Measurements from ENCODE around the gene DHX30. TPM values are rescaled to one million over a fixed set of nuclear protein-coding genes. Genes with fewer than 3 reads are reported as not detected.

The DHX30 gene
- total and polyA plus RNA-seq, 2 of the 4 experiments (the other 2 are of a cell fraction): 55.6 to 57.2 TPM

- Histone ChIP-seq H2AK9ac (replicated peaks; ENCODE audit: low read depth, low read length, poor library complexity) (no peak overlapping the region), H2BK20ac (ENCODE audit: low read depth, low read length) (no peak overlapping the region), H3K18ac (ENCODE audit: low read depth, low read length) (no peak overlapping the region), H3K4me1 (ENCODE audit: control insufficient read depth, insufficient read depth, low read length) (no peaks in the 10 kb centered on the region), H3K9me3 (ENCODE audit: control insufficient read depth, insufficient read depth, low read length) (no peaks in the 10 kb centered on the region), H3K4ac (ENCODE audit: low read depth, low read length) (no peak overlapping the region), H2BK120ac (ENCODE audit: low read depth, low read length) (no peak overlapping the region), H4K20me1 (ENCODE audit: insufficient read depth, low read length) (peaks cover 23% of the 10 kb centered on the region), H3K56ac (ENCODE audit: extremely low read depth, insufficient read depth, low read length) (no peak overlapping the region), H4K91ac (ENCODE audit: insufficient read depth, low read depth, low read length) (no peak overlapping the region), H2AK5ac (ENCODE audit: low read depth, low read length) (no peak overlapping the region), H4K5ac (ENCODE audit: low read depth, low read length) (no peak overlapping the region), H2AFZ (replicated peaks; ENCODE audit: low read length, poor library complexity) (no peak overlapping the region), H3K14ac (replicated peaks; ENCODE audit: low read depth, low read length) (no peak overlapping the region), H3K9ac (ENCODE audit: low read depth, low read length) (no peak overlapping the region), H3K79me1 (ENCODE audit: low read depth in 1 of 2, low read length in 2 of 2) (peaks cover 10 to 31% of the 10 kb centered on the region in 2 experiments), H3K4me2 (ENCODE audit: low read depth, low read length) (no peak overlapping the region), H3K27ac (ENCODE audit: insufficient read depth, low read length) (no peak overlapping the region), H3K4me3 (ENCODE audit: insufficient read depth, low read depth, low read length) (no peak overlapping the region), H2BK5ac (ENCODE audit: low read depth, low read length, poor library complexity, severe bottlenecking) (no peak overlapping the region), H3K27me3 (ENCODE audit: control insufficient read depth, insufficient read depth, low read length) (no peaks in the 10 kb centered on the region), H3K9me1 (ENCODE audit: insufficient read depth, low read length) (0 out of 2 replicates have a peak, but pooled peaks cover 2% of the 10 kb centered on the region), H3K36me3 (ENCODE audit: control insufficient read depth, insufficient read depth, low read length) (peaks cover 57% of the 10 kb centered on the region), H4K8ac (ENCODE audit: low read depth in 2 of 2, low read length in 2 of 2) (no peak overlapping the region), H2BK15ac (ENCODE audit: low read depth, low read length) (no peak overlapping the region), H3K23ac (ENCODE audit: low read depth, low read length) (no peak overlapping the region)
- ATAC-seq (ENCODE audit: low read depth) (no peak), DNase-seq (no peak)
- TF ChIP-seq MXI1 (IDR thresholded peaks at IDR 0.05; ENCODE audit: borderline replicate concordance, low read depth, low read length): no peak
- WGBS, 2 experiments (ENCODE audit: extremely low coverage in 2 of 2, insufficient read length in 1 of 2): 100% methylated on average over 2 of the region's 5 CpGs; no CpG with 5 or more reads in 1 of the 2 experiments
- dilution Hi-C loops (cut with HindIII; ENCODE audit: low sequenced_read_pairs, unreplicated experiment) (no loop called here), in situ Hi-C loops (cut with MboI; ENCODE audit: low sequenced_read_pairs) (loop anchor here (5.0 kb wide), 1 partner anchor 314 kb away; no protein-coding TSS in a partner anchor), intact Hi-C loops (cut with micrococcal nuclease) (no loop called here)
- ChIA-PET CTCF (interaction anchor here (0.7 to 1.6 kb wide), 5 partner anchors 11 to 319 kb away, joined by 3 to 11 read pairs (median 6); no protein-coding TSS in a partner anchor), POLR2A (ENCODE audit: unreplicated experiment) (interaction anchor here (0.6 kb wide), 1 partner anchor 13 kb away, joined by 5 read pairs; no protein-coding TSS in a partner anchor)
- BruUV-seq (replicated peaks): no TSS peak
Measured at GRCh38 chr3:47838503-47838902, 35.6 kb downstream of the DHX30 start.

Data from IMR-90 (cell line).